Activated CD4-positive, alpha-beta memory T cell treated with anti-CD3 and anti-CD28 coated beads for 36 hours (primary cell): ENCODE results near the gene HSPB6. TPM values are rescaled to one million over a fixed set of nuclear protein-coding genes. Genes with fewer than 3 reads are reported as not detected.

Source experiments
- CTCF ChIA-PET: fragments of 350-600 bp; sonication (Branson Sonifier 250); formaldehyde crosslinking; loops from one replicate; lab custom pipeline; 2021; ENCODE audit warnings: antibody characterized with exemption, inconsistent platforms; lab: Charles Lee
- POLR2A ChIA-PET: fragments of 350-600 bp; sonication (Branson Sonifier 250); formaldehyde crosslinking; loops from one replicate; lab custom pipeline; 2021; ENCODE audit warnings: antibody characterized with exemption; lab: Charles Lee
- DNase-seq: peaks from one replicate; pipeline ENCODE4 v3.0.0-alpha.2; 2020
- H3K27ac Mint-ChIP-seq: one replicate; pipeline ENCODE4 v1.8.0; 2021; ENCODE audit warnings: mixed read lengths
- H3K27me3 Mint-ChIP-seq: one replicate; pipeline ENCODE4 v1.8.0; 2021; ENCODE audit warnings: mixed read lengths
- H3K36me3 Mint-ChIP-seq: one replicate; pipeline ENCODE4 v1.8.0; 2021; ENCODE audit warnings: mixed read lengths
- H3K4me1 Mint-ChIP-seq: one replicate; pipeline ENCODE4 v1.8.0; 2021; ENCODE audit warnings: low read depth, mixed read lengths
- H3K4me3 Mint-ChIP-seq: one replicate; pipeline ENCODE4 v1.8.0; 2021; ENCODE audit warnings: mild to moderate bottlenecking, mixed read lengths
- H3K9me3 Mint-ChIP-seq: one replicate; pipeline ENCODE4 v1.8.0; 2021; ENCODE audit warnings: mixed read lengths
- intact Hi-C: fragments of 100-400 bp; cut with micrococcal nuclease; formaldehyde crosslinking; loops from one replicate; pipeline ENCODE4 v1.15.1; 2023
- total RNA-seq, 2 experiments: library from RNA; stranded (reverse); gene quantifications; one replicate each; pipeline ENCODE4 v1.2.3, GENCODE V29; 2021

HSPB6 gene
- total RNA-seq, 2 experiments from 2014 or later, result 0.36 to 0.53 TPM

GRCh38 chr19:35782589-35782988, 25.8 kb upstream of the HSPB6 start:
- no peak for DNase-seq
- ChIA-PET POLR2A (no interaction called here), CTCF (no interaction called here)
- Mint-ChIP-seq H3K4me3 (no peak overlapping the region), H3K27ac (no peak overlapping the region), H3K9me3 (no peaks in the 10 kb centered on the region), H3K27me3 (no peaks in the 10 kb centered on the region), H3K36me3 (peaks cover 3% of the 10 kb centered on the region), H3K4me1 (no peaks in the 10 kb centered on the region)
- intact Hi-C loops, result no loop called here

GRCh38 chr19:35781650-35782049, 24.8 kb upstream of the HSPB6 start:
- intact Hi-C loops, result no loop called here
- H3K4me3 Mint-ChIP-seq, result no peak overlapping the region

GRCh38 chr19:35780717-35781116, 23.9 kb upstream of the HSPB6 start:
- no peak overlapping the region for H3K27ac Mint-ChIP-seq
- peaks cover 9% of the 10 kb centered on the region for H3K4me1 Mint-ChIP-seq
- H3K4me3 Mint-ChIP-seq, result no peak overlapping the region
- H3K9me3 Mint-ChIP-seq, result no peaks in the 10 kb centered on the region
- ChIA-PET POLR2A (no interaction called here), CTCF (no interaction called here)
- peaks cover 3% of the 10 kb centered on the region for H3K36me3 Mint-ChIP-seq
- no peak for DNase-seq
- intact Hi-C loops, result no loop called here
- H3K27me3 Mint-ChIP-seq, result no peaks in the 10 kb centered on the region

More at GRCh38 chr19:35781650-35782049, 24.8 kb upstream of the HSPB6 start:
- peaks cover 3% of the 10 kb centered on the region for H3K36me3 Mint-ChIP-seq
- H3K27me3 Mint-ChIP-seq, result no peaks in the 10 kb centered on the region
- H3K27ac Mint-ChIP-seq, result no peak overlapping the region
- H3K9me3 Mint-ChIP-seq, result no peaks in the 10 kb centered on the region
- POLR2A ChIA-PET, result no interaction called here
- DNase-seq, result no peak
- CTCF ChIA-PET, result no interaction called here
- H3K4me1 Mint-ChIP-seq, result peaks cover 4% of the 10 kb centered on the region

GRCh38 chr19:35780058-35780457, 23.2 kb upstream of the HSPB6 start:
- ChIA-PET CTCF (no interaction called here), POLR2A (no interaction called here)
- Mint-ChIP-seq H3K4me1 (peaks cover 9% of the 10 kb centered on the region), H3K27me3 (no peaks in the 10 kb centered on the region), H3K9me3 (no peaks in the 10 kb centered on the region), H3K27ac (no peak overlapping the region), H3K4me3 (no peak overlapping the region), H3K36me3 (peaks cover 3% of the 10 kb centered on the region)
- no peak for DNase-seq
- intact Hi-C loops, result no loop called here

GRCh38 chr19:35779033-35779432, 22.2 kb upstream of the HSPB6 start:
- H3K4me1 Mint-ChIP-seq, result peaks cover 15% of the 10 kb centered on the region
- no peaks in the 10 kb centered on the region for H3K9me3 Mint-ChIP-seq
- H3K27me3 Mint-ChIP-seq, result no peaks in the 10 kb centered on the region
- intact Hi-C loops, result no loop called here
- H3K27ac Mint-ChIP-seq, result no peak overlapping the region
- peaks cover 3% of the 10 kb centered on the region for H3K36me3 Mint-ChIP-seq
- DNase-seq, result no peak
- ChIA-PET POLR2A (interaction anchor here (0.6 kb wide), 1 partner anchor 242 kb away, joined by 3 read pairs; no protein-coding TSS in a partner anchor), CTCF (no interaction called here)
- H3K4me3 Mint-ChIP-seq, result no peak overlapping the region

GRCh38 chr19:35777961-35778360, 21.1 kb upstream of the HSPB6 start:
- Mint-ChIP-seq H3K27ac (no peak overlapping the region), H3K27me3 (no peaks in the 10 kb centered on the region), H3K36me3 (peaks cover 3% of the 10 kb centered on the region), H3K9me3 (no peaks in the 10 kb centered on the region), H3K4me1 (peaks cover 15% of the 10 kb centered on the region), H3K4me3 (peak overlapping the region; percentile 23)
- POLR2A ChIA-PET, result no interaction called here
- DNase-seq, result no peak
- CTCF ChIA-PET, result no interaction called here
- intact Hi-C loops, result no loop called here

GRCh38 chr19:35777086-35777841, 20.4 kb upstream of the HSPB6 start:
- peak overlapping the region; percentile 71 for H3K4me3 Mint-ChIP-seq
- CTCF ChIA-PET, result interaction anchor here (0.6 kb wide), 1 partner anchor 126 kb away, joined by 3 read pairs; no protein-coding TSS in a partner anchor
- peaks cover 1% of the 10 kb centered on the region for H3K36me3 Mint-ChIP-seq
- intact Hi-C loops, result no loop called here
- POLR2A ChIA-PET, result interaction anchor here (1.5 kb wide), 1 partner anchor 82 kb away, joined by 4 read pairs; no protein-coding TSS in a partner anchor
- no peaks in the 10 kb centered on the region for H3K9me3 Mint-ChIP-seq
- no peaks in the 10 kb centered on the region for H3K27me3 Mint-ChIP-seq
- no peak overlapping the region for H3K27ac Mint-ChIP-seq
- peaks cover 15% of the 10 kb centered on the region for H3K4me1 Mint-ChIP-seq
- no peak for DNase-seq

GRCh38 chr19:35776102-35776788, 19.4 kb upstream of the HSPB6 start:
- Mint-ChIP-seq H3K4me3 (peak overlapping the region; percentile 71), H3K36me3 (no peaks in the 10 kb centered on the region), H3K4me1 (peaks cover 15% of the 10 kb centered on the region), H3K27ac (peak overlapping the region; percentile 15), H3K27me3 (no peaks in the 10 kb centered on the region), H3K9me3 (no peaks in the 10 kb centered on the region)
- DNase-seq, result no peak
- intact Hi-C loops, result no loop called here
- ChIA-PET POLR2A (interaction anchor here (1.5 kb wide), 1 partner anchor 81 kb away, joined by 4 read pairs; no protein-coding TSS in a partner anchor), CTCF (no interaction called here)

GRCh38 chr19:35775298-35776101, 18.7 kb upstream of the HSPB6 start, which contains the start of gene ARHGAP33:
Gene ARHGAP33, plus strand, starts transcription at chr19:35775564. Its CDS starts 95 bp downstream, at chr19:35775659.
- DNase-seq, result peak; percentile 100
- intact Hi-C loops, result loop anchor here (1.0 to 2.0 kb wide), 4 partner anchors 17 to 63 kb away; partner anchors contain the start of genes LIN37, PROSER3, PSENEN and U2AF1L4
- H3K4me1 Mint-ChIP-seq, result peaks cover 15% of the 10 kb centered on the region
- H3K36me3 Mint-ChIP-seq, result no peaks in the 10 kb centered on the region
- no peaks in the 10 kb centered on the region for H3K27me3 Mint-ChIP-seq
- peak within 1 kb of the TSS; percentile 71 for H3K4me3 Mint-ChIP-seq
- H3K9me3 Mint-ChIP-seq, result no peaks in the 10 kb centered on the region
- peak within 1 kb of the TSS; percentile 15 for H3K27ac Mint-ChIP-seq
- ChIA-PET CTCF (interaction anchor here (0.7 kb wide), 1 partner anchor 27 kb away, joined by 3 read pairs; the partner anchor contains the start of gene LIN37), POLR2A (interaction anchor here (0.8 to 1.5 kb wide), 2 partner anchors 80 to 132 kb away, joined by 3 to 4 read pairs; no protein-coding TSS in a partner anchor)

- Mint-ChIP-seq H3K4me1 (peaks cover 15% of the 10 kb centered on the region), H3K27me3 (no peaks in the 10 kb centered on the region), H3K4me3 (peak overlapping the region; percentile 71), H3K9me3 (no peaks in the 10 kb centered on the region), H3K36me3 (no peaks in the 10 kb centered on the region), H3K27ac (no peak overlapping the region)
- POLR2A ChIA-PET, result interaction anchor here (0.8 kb wide), 1 partner anchor 131 kb away, joined by 3 read pairs; no protein-coding TSS in a partner anchor
- intact Hi-C loops, result loop anchor here (1.0 to 2.0 kb wide), 4 partner anchors 17 to 62 kb away; partner anchors contain the start of genes LIN37, PROSER3, PSENEN and U2AF1L4
- CTCF ChIA-PET, result interaction anchor here (0.7 kb wide), 1 partner anchor 27 kb away, joined by 3 read pairs; the partner anchor contains the start of gene LIN37
- no peak for DNase-seq
Measured at GRCh38 chr19:35775046-35775297, 18.1 kb upstream of the HSPB6 start.

GRCh38 chr19:35774274-35775045, 17.6 kb upstream of the HSPB6 start:
- peaks cover 15% of the 10 kb centered on the region for H3K4me1 Mint-ChIP-seq
- intact Hi-C loops, result loop anchor here (1.0 to 2.0 kb wide), 4 partner anchors 16 to 62 kb away; partner anchors contain the start of genes LIN37, PROSER3, PSENEN and U2AF1L4
- H3K36me3 Mint-ChIP-seq, result no peaks in the 10 kb centered on the region
- peak overlapping the region; percentile 71 for H3K4me3 Mint-ChIP-seq
- DNase-seq, result no peak
- H3K27ac Mint-ChIP-seq, result no peak overlapping the region
- H3K9me3 Mint-ChIP-seq, result no peaks in the 10 kb centered on the region
- ChIA-PET POLR2A (interaction anchor here (0.8 kb wide), 1 partner anchor 131 kb away, joined by 3 read pairs; no protein-coding TSS in a partner anchor), CTCF (interaction anchor here (0.6 to 0.7 kb wide), 2 partner anchors 26 to 213 kb away, joined by 3 read pairs; partner anchors contain the start of gene LIN37)
- H3K27me3 Mint-ChIP-seq, result no peaks in the 10 kb centered on the region
